ENCODE data around the gene MSS51. TPM values are rescaled to one million over a fixed set of nuclear protein-coding genes. Genes with fewer than 3 reads are reported as not detected.

The MSS51 gene
- 6.0 TPM for polyA plus RNA-seq (ENCODE audit: insufficient read length)
- long read RNA-seq, donor 1: 0 reads
- long read RNA-seq, donor 2: 0 reads
- long read RNA-seq, donor 3: 0 reads
- long read RNA-seq, donor 4: 0 reads
- long read RNA-seq, donor 5: 0 reads
- long read RNA-seq, donor 6: 0 reads
- long read RNA-seq, donor 7: 0 reads
- long read RNA-seq, donor 8: 0 reads

DNA sequence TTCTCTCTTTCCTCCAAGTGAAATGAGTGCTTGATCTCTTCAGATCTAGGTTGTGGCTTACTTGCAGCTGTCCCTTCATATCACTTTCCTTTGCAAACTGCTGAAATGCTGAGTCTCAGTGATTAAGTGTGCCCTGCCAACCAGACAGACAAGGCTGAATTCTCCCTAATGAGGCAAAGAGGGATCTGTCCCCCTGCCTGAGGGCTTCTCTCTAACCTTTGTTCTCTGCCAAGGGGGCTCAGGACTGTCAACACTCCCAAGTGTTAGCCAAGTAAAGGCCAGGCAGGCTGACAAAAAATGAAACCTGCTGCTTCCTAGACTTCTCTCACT, at the start of gene MSS51:
MSS51 (minus strand) TSS at position 24 of the 330 bp plus-strand sequence. CDS start 5,277 bp downstream, outside the sequence.
- no peak for DNase-seq

DNA sequence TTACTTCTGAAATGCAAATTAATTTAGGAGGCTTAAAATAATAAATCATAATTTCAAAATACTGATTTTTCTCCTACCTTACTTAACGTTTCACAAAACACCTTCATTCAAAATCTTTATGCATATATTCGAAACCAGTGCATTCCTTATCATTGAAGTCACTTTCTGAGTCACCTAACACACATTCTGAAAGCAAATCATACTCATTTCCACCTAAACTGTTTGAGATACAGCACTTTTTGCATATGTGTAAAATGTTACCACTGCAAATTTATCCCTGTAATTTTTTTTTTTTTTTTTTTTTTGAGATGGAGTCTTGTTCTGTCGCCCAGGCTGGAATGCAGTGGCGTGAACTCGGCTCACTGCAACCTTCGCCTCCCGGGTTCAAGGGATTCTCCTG, 46.8 kb upstream of the MSS51 start:
- DNase-seq: no peak

DNA sequence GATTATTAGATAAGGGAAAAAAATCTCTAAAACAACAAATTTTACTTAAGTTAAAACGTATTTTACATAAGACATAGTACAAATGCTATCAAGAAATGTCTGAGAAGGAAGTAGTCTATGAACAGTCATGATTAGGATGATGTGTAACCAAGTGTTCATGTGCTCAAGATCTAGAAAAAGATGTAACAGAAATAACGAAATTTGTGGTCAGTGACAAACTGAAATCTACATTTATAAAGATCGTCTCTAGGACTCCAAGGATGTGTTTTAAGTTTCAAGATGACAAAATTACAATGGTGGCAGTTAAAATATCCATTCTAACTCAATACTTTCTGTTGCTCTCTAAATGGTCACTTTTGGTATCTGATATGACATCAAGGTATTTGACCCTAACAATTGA, 45.3 kb upstream of the MSS51 start:
- no peak for DNase-seq

DNA sequence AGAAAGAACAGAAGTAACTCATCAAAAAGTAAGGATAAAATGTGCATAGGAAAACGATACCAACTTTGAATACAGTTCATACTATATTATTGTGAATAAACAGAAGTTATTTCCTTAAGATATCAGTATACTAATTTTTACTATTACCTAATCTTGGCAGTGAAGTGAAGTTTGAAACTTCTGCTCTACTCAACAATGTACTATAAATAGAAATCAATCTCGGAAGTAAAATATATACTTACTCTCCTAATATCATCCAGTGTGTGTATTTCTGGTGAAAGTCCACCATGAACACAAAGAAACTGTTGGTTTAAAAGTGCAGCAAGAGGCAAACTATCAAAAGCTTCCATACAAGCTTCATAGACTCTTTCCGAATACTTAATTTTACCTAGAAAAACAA, 37.9 kb upstream of the MSS51 start:
- DNase-seq: no peak

DNA sequence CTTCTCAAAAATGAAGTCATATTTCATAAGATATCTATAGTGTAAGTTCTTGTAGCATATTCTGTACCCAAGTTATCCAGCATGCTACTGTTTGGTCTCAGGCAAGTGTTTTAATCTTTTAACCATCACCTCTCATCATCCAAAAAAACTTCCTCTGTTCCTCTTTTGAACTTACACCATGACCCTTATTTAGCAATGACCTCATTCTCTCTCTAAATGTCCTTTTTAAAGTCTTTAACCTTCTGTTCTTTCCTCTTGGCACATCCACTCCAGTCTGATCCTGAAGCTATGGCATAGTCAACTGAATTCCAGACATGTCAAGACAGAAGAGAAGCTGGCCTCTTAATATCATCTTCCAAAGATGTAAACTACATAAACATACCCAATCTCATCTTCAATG, 36.2 kb upstream of the MSS51 start:
- DNase-seq: no peak

DNA sequence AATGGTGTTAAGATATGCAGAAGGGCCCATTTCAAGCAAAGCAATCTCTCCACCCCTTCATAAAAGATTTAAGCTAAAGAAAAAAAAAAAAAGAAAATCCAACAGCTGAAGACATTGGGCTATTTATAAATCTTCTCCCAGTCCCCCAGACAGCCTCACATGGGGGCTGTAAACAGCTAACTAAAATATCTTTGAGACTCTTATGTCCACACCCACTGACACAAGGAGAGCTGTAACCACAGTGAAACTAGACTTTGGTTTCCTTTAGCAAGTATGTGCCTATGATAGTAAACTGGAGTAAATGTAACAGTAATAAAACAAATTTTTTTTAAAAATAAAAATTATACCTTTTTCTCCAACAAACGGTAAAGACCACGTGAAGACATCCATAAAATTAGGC, 33.8 kb upstream of the MSS51 start:
- DNase-seq: no peak

DNA sequence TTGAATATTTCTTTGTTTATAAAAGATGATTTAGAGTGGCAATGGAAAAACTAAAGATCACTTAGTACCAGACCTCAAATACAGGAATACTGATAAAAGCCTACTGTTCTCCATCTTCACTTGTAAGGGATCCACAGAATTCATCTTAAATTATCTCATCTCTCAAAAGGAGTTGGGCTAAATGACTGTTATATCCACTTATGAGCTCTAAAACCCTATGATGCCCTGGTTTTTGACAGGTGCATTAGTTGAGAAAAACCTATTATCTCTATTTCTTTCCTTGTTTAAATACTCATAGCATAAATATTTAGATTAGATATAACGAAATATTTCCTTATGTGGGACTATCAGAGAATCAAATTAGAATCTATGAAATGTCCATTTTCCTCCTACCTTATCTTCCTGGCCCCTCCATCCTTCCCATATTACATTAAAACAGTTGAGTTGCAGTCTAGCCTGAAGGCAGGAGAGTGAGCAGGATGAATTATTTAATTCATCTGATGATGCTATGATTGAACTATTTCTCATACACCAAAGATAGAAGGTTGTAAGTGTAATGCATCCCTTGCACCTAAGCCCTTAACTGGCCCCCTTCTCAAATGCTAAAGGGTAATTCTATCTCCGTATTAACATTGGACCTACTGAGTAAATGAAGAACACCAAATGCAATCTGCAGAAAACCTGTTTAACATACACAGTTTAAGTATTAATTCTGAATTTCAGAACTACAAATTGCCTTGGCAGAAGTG, 32.8 kb upstream of the MSS51 start:
- DNase-seq: no peak

DNA sequence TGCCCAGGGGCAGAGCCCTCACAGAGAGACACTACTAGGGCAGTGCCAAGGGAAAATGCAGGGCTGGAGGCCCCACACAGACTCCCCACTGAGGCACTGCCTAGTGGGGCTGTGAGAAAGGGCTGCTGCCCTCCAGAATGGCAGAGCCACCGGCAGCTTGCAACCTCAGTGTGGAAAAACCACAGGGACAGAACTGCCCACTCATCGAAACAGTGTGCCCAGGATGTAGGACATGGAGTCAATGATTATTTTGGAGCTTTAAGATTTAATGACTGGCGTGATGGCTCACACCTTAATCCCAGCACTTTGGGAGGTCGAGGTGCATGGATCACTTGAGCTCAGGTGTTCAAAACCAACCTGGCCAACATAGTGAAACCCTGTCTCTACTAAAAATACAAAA, 27.5 kb upstream of the MSS51 start:
- no peak for DNase-seq

DNA sequence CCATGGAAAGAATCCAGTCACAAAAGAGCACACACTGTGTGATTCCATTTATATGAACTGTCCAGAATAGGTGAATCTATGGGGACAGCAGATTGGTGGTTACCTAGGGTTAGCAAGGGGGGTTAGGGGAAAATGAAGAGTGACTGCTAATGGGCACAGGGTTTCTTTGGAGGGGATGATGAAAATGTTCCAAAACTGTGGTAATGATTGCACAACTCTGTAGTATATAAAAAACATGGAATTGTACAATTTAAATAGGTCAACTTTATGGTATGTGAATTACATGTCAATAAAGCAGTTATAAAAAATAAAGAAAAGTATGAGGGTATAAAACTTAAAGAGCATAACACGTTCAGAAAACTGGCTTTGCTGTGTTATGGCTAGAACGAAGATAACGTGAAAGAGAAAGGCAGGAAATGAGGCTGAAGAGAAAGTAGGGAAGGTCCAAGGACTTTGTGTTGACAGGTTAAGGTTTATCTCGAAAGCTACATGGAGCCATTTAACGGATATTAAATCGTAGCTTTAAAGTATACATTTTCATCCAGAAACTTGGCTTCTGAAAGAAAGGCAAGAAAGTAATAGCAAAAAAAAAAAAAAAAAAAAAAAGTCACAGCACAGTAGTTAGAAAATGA, 26.4 kb upstream of the MSS51 start:
- no peak for DNase-seq

DNA sequence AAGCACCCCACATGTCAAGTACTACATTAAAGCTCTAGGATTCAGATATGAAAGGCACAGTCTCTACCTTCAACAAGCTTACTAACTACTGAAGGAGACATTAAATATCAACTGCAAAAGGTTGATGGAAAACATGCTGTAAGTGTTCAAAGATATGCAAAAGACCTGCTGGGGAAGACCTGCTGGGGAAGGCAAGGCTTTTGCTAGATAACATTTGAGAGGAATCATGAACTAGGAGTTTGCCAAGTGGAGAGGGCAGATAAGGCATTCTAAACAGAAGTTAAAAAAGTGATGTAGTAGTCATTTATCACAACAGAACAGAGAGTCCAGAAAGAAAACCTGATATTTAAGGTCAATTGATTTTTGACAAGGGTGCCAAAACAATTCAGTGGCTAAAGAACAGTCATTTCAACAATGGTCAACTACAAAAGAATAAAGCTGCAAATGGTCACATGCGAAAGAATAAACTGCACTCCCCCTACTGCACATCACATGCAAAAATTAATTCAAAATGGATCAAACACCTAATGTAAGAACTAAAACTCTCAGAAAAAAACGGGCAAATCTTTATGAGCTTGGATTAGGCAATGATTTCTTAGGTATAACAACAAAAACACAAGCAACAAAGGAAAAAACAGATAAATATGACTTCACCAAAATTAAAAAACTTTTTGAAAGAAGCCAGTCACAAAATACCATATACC, 23.0 kb upstream of the MSS51 start:
- no peak for DNase-seq

DNA sequence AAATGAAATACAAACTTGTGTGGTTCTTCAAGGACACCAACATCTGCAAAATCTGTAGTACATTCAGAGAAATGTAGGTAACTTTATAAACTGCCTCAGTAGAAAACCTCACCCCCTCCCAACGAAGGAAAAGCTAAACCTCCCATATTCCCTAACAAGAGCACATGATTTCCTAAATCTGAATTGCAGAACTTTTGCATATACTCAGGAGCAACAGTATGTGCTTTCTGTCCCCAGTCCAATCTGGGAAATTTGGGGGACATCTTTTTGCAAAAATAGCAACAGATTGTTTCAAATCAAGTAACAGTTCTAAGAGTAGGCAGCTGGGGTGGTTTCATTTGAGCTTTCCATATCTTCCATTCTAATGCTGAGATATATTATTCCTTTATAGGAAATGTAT, 15.8 kb upstream of the MSS51 start:
- no peak for DNase-seq

DNA sequence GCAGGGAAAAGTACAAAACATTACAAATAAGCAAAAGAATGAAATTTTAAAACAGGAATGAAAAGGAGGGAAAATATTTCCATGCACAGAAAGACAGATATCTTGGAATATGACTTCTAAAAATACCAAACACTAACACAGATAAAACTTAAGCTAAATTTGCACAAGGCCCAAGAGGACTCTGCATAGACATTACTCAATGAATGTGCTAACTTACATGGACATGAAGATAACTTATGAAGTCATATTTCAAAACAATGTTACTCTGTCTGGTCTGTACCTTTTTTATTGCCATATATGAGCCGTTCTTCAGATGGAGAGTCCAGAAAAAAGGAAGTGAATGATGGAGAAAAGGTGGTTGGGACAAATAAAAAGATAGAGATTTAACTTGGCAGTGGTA, 15.0 kb upstream of the MSS51 start:
- no peak for DNase-seq

DNA sequence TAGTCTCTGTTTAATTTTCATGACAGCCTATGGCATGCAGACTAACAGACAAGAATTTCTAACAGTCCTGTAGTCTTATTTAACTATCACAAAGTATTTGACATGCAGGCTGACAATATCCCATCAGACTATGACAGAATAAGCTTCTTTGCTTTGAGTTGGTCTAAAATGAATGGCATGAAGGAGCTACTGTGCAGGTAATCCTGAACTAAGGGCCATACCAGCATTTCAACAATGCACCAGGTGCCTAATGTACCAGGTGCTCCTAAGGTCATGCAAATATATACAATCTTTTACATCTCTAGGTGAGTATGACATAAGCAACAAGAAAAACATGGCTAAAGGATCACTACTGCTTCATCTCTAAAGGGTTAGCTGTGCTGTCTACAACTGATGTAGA, 13.6 kb upstream of the MSS51 start:
- DNase-seq: no peak

DNA sequence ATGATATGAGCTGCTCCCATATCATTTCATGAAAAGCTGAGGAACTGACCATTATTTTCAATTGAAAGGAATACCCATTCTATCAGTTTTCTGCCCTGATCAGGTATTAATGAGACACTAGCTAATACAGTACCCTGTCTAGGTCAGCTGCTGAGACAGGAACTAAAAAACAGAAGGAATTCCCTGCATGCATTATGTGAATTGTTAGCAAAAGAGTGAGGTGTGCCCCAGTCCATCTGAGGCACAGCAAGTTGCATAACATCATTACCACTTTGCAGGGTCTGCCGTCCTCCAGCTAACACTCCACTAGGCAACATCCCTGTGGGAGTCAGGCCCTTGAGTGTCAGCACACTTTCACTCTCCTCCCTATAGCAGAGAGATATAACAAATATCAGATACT, 11.1 kb upstream of the MSS51 start:
- no peak for DNase-seq

DNA sequence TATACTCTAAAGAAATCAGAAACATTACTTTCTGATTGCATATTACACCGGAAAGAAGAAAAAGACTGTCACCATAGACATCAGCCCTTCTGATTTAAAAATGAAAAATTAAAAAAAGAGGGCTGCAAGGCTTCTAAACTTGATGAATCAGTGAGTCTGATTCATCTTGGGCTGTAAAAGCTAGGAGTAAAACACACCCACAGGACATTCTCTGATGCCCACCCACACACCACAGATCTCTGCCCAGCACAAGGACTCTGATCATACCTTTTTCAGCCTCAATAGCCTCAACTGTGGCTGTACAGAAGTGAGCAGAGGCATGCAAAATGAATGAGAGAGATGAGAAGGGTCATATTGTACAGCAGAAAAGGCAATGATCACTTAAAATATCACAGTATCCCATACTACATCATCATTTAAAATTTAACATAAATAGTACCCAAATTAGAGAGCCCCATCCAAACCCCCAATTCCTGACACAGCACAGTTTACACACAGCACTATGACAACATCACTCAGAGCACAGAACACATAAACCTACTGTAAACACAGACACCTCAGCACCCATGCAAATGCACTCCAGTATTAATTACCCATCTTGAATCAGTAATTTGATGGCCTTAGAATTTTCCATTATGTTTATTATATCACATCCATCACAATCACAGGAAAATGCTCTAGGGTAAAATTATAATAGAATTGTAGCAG, 6.4 kb upstream of the MSS51 start:
- no peak for DNase-seq

DNA sequence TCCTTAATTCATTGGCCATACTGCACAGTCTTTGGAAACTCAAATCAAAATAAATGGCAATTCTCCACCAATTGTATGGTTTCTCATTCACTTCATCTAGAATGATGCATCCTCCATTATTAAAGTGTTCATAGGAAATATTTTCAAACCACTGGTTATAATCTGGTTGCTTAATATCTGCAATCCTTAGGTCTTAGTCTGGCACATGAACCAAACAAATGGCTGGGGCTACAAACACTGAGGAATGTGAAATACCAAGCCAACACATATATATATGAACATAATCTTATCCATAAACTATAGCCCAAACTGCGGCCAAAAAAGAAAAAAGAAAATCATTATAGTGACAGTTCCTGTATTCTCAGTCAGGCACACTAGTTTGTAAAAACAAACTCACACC, 5.7 kb upstream of the MSS51 start:
- DNase-seq: no peak

DNA sequence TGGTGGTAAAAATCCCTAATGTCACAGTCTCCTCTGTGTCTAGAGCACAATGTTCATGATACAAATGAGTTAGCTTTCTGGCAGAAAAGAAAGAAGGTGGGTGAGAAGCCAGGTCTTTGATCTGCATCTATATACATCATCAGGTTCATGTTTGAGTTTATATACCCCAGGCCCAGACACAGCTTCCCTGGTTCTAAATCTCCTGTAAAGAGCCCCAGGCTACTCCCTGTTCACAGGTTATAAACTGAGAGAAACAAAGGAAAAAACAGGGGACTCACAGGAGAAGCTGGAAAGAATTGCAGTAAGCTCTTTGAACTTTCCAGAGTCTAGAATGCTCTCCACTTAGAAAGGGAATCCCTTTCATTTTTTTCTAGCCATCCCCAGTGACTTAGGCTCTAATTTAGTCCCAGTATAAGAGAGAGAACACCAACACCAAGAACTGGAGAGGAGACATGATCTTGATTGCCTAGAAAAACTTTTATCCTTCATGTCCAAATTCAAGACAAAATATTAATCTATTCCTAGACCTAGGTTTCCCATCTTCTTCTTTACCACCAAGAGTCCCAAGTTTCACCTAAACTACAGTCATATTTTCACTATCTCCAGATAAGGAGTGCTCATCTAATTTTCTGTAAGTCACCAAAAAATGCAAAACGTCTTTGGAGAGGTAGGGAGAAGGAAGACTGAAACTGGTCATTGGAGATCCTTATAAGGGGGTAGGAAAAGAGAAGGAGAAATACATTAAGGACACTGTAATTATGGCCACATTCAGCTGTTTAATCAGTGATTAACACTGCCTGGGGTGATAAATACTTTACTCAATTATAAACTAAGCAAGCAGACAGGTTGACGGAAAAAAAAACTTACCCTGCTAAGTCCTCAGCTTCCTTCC, 469 bp downstream of the MSS51 start:
- no peak for DNase-seq

DNA sequence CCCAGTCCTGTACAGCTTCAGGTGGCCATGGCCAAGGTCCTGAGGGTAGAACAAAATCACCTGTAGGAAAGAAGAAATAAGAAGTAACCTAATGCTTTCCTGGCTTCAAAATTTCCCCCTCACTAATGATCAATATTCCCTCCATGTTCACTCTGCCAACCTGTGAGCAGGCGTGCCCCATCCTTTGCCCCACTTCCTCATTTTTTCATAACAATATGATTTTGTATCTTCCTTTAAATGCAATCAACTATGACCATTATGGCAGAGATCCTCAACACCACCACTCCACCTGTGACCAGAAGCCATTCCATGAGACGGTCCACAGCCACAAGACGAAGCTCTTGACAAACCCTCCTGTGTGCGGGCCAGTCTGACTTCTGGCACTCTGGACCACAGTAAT, 7.0 kb downstream of the MSS51 start:
- DNase-seq: no peak

DNA sequence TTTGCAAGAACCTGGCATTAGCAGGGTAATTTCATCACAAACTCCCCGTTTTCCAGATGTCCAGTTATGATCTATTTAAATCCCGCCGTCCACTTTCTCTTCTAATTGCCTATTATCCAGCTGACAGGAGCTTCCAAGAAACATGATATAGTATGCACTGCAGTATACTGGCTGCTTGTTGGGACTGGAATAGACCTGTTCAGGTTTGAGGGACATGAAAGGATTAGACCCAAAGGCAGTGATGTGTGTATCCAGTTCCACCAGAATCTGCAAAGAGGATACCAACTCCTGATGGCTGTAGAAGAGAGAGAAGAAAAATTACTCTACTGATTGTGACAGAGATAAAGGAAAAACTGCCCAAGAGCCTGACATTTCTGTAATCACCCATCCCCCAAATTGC, 8.9 kb downstream of the MSS51 start:
- no peak for DNase-seq

DNA sequence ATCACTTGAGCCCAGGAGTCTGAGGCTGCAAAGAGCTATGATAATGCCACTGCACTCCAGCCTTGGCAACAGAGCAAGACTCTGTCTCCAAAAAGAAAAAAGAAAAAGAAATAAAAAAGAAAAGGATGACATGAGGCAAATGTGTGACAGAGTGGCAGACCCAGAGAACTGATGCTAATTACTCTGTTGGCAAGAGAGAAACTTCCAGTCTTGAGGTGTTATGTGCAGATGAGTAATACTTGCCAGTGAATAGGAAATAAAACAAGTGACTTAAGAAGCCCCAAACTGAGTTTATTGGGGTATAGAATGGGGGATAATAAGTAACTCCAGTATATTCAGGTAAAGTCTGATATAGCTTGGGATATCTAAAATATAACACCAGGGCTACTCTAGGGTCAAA, 10.1 kb downstream of the MSS51 start:
- DNase-seq: no peak

DNA sequence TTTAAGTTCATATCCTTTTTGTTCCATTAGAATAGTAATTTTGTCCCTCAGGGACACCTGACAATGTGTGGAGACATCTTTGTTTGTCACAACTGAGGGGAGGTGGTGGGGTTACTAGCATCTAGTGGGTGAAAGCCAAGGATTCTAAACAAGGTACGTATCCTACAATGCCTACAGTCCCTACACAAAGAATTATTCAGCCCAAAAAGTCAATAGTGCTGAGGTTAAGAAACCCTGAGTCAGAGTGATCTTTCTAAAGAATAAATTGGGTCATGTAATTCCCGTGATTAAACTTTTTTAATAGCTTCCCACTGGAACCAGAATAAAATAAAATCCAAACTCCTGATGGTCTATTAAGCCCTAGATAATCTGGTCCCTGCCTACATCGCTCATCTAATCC, 16.8 kb downstream of the MSS51 start:
- no peak for DNase-seq
